ENCODE results near the gene NUDT4B.
"Not testable (repeated sequence)": the region's sequence is repeated elsewhere in the genome, so short reads cannot be mapped to it uniquely, and the experiment has no call there.

NUDT4B gene

DNA sequence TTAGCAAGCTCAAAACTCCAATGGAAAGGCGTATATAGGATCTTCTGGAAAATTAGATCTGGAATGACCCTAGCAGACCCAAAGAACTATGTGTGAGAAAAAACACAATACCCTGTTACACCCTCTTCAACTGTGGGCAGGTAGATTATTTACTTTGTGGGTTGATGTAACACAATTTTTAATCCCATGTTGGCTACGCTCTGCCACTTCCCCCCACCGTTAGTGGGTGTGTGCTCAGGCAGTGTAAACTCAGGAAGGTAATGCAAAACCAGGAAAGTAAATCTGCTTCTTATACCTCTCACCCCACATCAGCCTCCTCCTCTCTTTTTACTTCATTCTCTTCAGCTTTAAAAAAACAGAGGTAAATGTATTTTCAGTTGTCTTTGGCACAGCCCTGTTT, 23.7 kb upstream of the NUDT4B start:
- H3K9me3 ChIP-seq; H3K4me3 ChIP-seq; intact Hi-C loops (cut with DNase I; ENCODE audit: low total_unique reads); H3K36me3 ChIP-seq; H3K27me3 ChIP-seq; H3K27ac ChIP-seq; H3K4me1 ChIP-seq; DNase-seq: not testable (repeated sequence)

- DNase-seq; H3K27me3 ChIP-seq; H3K4me3 ChIP-seq; intact Hi-C loops (cut with DNase I; ENCODE audit: low total_unique reads); H3K27ac ChIP-seq; H3K36me3 ChIP-seq; H3K9me3 ChIP-seq; H3K4me1 ChIP-seq: not testable (repeated sequence)
Observed at GRCh38 chr1:148727862-148728261, 20.7 kb upstream of the NUDT4B start.

GRCh38 chr1:148729128-148729527, 19.4 kb upstream of the NUDT4B start:
- H3K4me3 ChIP-seq; H3K27ac ChIP-seq; H3K9me3 ChIP-seq; H3K4me1 ChIP-seq; H3K36me3 ChIP-seq; DNase-seq; intact Hi-C loops (cut with DNase I; ENCODE audit: low total_unique reads); H3K27me3 ChIP-seq: not testable (repeated sequence)

GRCh38 chr1:148729541-148729940, 19.0 kb upstream of the NUDT4B start:
- H3K36me3 ChIP-seq; H3K4me3 ChIP-seq; H3K27me3 ChIP-seq; intact Hi-C loops (cut with DNase I; ENCODE audit: low total_unique reads); H3K4me1 ChIP-seq; H3K27ac ChIP-seq; H3K9me3 ChIP-seq; DNase-seq: not testable (repeated sequence)

- H3K27ac ChIP-seq; H3K36me3 ChIP-seq; H3K4me1 ChIP-seq; H3K4me3 ChIP-seq; H3K9me3 ChIP-seq; H3K27me3 ChIP-seq; intact Hi-C loops (cut with DNase I; ENCODE audit: low total_unique reads); DNase-seq: not testable (repeated sequence)
Observed at GRCh38 chr1:148732277-148732676, 16.3 kb upstream of the NUDT4B start.

GRCh38 chr1:148733585-148734310, 14.8 kb upstream of the NUDT4B start:
- H3K4me1 ChIP-seq; H3K27me3 ChIP-seq; H3K4me3 ChIP-seq; H3K27ac ChIP-seq; H3K9me3 ChIP-seq; DNase-seq; H3K36me3 ChIP-seq; intact Hi-C loops (cut with DNase I; ENCODE audit: low total_unique reads): not testable (repeated sequence)

DNA sequence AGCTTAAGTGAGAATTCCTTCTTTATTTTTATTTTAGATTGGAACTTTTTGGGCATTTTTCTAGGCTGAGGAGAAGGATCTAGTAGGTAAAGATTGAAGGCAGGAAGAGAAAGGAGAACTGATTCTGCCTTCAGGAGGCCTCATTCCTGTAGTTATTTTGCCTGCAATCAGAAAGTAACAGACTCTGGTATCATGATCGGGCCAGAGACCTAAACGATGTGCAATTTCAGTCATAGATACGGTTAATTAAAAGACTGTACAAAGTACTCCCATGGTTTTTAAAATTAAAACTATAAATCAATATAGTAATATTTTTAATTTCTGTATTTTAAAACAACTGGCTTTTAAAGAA, 14.3 kb upstream of the NUDT4B start:
- H3K36me3 ChIP-seq; DNase-seq; intact Hi-C loops (cut with DNase I; ENCODE audit: low total_unique reads); H3K9me3 ChIP-seq; H3K27me3 ChIP-seq; H3K27ac ChIP-seq; H3K4me3 ChIP-seq; H3K4me1 ChIP-seq: not testable (repeated sequence)

- H3K27ac ChIP-seq; intact Hi-C loops (cut with DNase I; ENCODE audit: low total_unique reads); H3K4me3 ChIP-seq; H3K9me3 ChIP-seq; H3K36me3 ChIP-seq; DNase-seq; H3K27me3 ChIP-seq; H3K4me1 ChIP-seq: not testable (repeated sequence)
Observed at GRCh38 chr1:148735538-148735937, 13.0 kb upstream of the NUDT4B start.

GRCh38 chr1:148738667-148739066, 9.9 kb upstream of the NUDT4B start:
- DNase-seq; intact Hi-C loops (cut with DNase I; ENCODE audit: low total_unique reads); H3K36me3 ChIP-seq; H3K9me3 ChIP-seq; H3K27ac ChIP-seq; H3K4me1 ChIP-seq; H3K4me3 ChIP-seq; H3K27me3 ChIP-seq: not testable (repeated sequence)

GRCh38 chr1:148743200-148743599, 5.4 kb upstream of the NUDT4B start:
- DNase-seq; H3K4me3 ChIP-seq; H3K36me3 ChIP-seq; H3K9me3 ChIP-seq; H3K4me1 ChIP-seq; H3K27me3 ChIP-seq; H3K27ac ChIP-seq; intact Hi-C loops (cut with DNase I; ENCODE audit: low total_unique reads): not testable (repeated sequence)

- H3K27ac ChIP-seq; H3K36me3 ChIP-seq; DNase-seq; H3K4me1 ChIP-seq; H3K4me3 ChIP-seq; H3K9me3 ChIP-seq; H3K27me3 ChIP-seq; intact Hi-C loops (cut with DNase I; ENCODE audit: low total_unique reads): not testable (repeated sequence)
Observed at GRCh38 chr1:148743726-148744720, 4.6 kb upstream of the NUDT4B start.

DNA sequence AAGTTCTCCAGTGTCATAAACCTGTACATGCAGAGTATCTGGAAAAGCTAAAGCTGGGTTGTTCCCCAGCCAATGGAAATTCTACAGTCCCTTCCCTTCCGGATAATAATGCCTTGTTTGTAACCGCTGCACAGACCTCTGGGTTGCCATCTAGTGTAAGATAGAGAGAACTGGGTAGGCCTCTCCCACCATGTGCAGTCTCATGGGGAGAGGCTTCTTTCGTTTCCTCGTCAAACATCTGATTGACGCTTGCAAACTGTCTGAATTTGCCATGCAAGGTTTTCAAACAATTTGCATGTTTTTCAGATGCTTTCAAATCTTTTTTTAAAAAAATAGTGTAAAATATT, 734 bp downstream of the NUDT4B start:
- H3K4me1 ChIP-seq; H3K36me3 ChIP-seq; intact Hi-C loops (cut with DNase I; ENCODE audit: low total_unique reads); H3K9me3 ChIP-seq; DNase-seq; H3K4me3 ChIP-seq; H3K27ac ChIP-seq; H3K27me3 ChIP-seq: not testable (repeated sequence)

DNA sequence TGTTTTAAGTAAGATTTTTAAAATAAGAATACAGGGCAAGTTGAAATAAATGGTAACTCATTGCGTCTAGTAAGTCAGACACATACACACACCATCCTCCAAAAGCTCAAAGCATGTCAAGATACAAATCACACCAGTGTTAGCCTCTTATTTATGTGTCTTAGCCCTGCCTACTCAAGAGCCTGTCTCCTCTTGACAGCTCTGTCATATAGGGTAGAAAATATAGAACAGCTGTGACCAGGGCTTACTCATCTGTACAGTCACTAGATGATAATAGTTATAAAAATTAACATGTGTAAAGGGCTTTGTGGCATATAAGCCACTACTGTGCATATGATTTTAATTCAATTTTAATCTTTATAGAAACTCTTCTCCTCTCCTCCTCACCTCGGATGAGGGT, 7.7 kb downstream of the NUDT4B start:
- H3K27me3 ChIP-seq; H3K4me3 ChIP-seq; H3K9me3 ChIP-seq; H3K27ac ChIP-seq; intact Hi-C loops (cut with DNase I; ENCODE audit: low total_unique reads); H3K4me1 ChIP-seq; H3K36me3 ChIP-seq; DNase-seq: not testable (repeated sequence)

GRCh38 chr1:148757446-148757845, 8.9 kb downstream of the NUDT4B start:
- H3K36me3 ChIP-seq; H3K4me1 ChIP-seq; H3K4me3 ChIP-seq; intact Hi-C loops (cut with DNase I; ENCODE audit: low total_unique reads); DNase-seq; H3K9me3 ChIP-seq; H3K27me3 ChIP-seq; H3K27ac ChIP-seq: not testable (repeated sequence)

Data from tibial artery (tissue), 4 donors.